H1 (cell line): ENCODE measurements around the gene NUDT7. TPM values are rescaled to one million over a fixed set of nuclear protein-coding genes. Genes with fewer than 3 reads are reported as not detected.

Source experiments
- CTCF ChIA-PET: fragments of 300-600 bp; sonication (Branson Sonifier 250); formaldehyde crosslinking; loops from one replicate; lab custom pipeline; 2021; ENCODE audit not compliant: partially characterized antibody; lab: Charles Lee
- POLR2A ChIA-PET: fragments of 300-600 bp; sonication (Branson Sonifier 250); formaldehyde crosslinking; loops from one replicate; lab custom pipeline; 2021; ENCODE audit warnings: inconsistent platforms; ENCODE audit not compliant: partially characterized antibody; lab: Charles Lee
- DNase-seq, 2 experiments: peaks; one replicate each; pipeline versions ENCODE4 v3.0.0 to v3.0.0-alpha.2; 2010 to 2022; ENCODE audit warnings: low spot score in 2 of 2, low read depth in 1 of 2, mixed read lengths in 1 of 2
- FAIRE-seq: peaks from 2 replicates; lab custom pipeline; 2011; peaks lifted over from hg19 to GRCh38; lab: Jason Lieb, UNC
- H2AFZ ChIP-seq: 2 replicates; pipeline ENCODE4 v1.8.1; 2012; ENCODE audit warnings: low read length, inconsistent platforms
- H2AK5ac ChIP-seq: 2 replicates; pipeline ENCODE4 v1.6.1; 2013; ENCODE audit warnings: low read depth, low read length
- H2BK120ac ChIP-seq: replicated peaks from 2 replicates; pipeline ENCODE3; 2013; ENCODE audit warnings: low read depth, low read length, inconsistent platforms
- H2BK12ac ChIP-seq: 2 replicates; pipeline ENCODE4 v1.6.1; 2013; ENCODE audit warnings: low read depth, low read length
- H2BK15ac ChIP-seq: 2 replicates; pipeline ENCODE4 v1.6.1; 2013; ENCODE audit warnings: low read length
- H2BK20ac ChIP-seq: 2 replicates; pipeline ENCODE4 v1.6.1; 2013; ENCODE audit warnings: low read length
- H2BK5ac ChIP-seq: 2 replicates; pipeline ENCODE4 v1.6.1; 2013; ENCODE audit warnings: low read depth, low read length
- H3K14ac ChIP-seq: 2 replicates; pipeline ENCODE4 v1.6.1; 2013; ENCODE audit warnings: inconsistent platforms; ENCODE audit not compliant: insufficient read length
- H3K18ac ChIP-seq: 2 replicates; pipeline ENCODE4 v1.6.1; 2013; ENCODE audit warnings: low read length; ENCODE audit errors: extremely low read depth
- H3K23ac ChIP-seq: 2 replicates; pipeline ENCODE4 v1.6.1; 2013; ENCODE audit warnings: inconsistent platforms; ENCODE audit not compliant: insufficient read length
- H3K23me2 ChIP-seq: 2 replicates; pipeline ENCODE4 v1.6.1; 2013; ENCODE audit warnings: low read depth, low read length
- H3K27ac ChIP-seq: 2 replicates; pipeline ENCODE4 v1.6.1; 2011; ENCODE audit warnings: low read depth, low read length, inconsistent platforms
- H3K27me3 ChIP-seq, 4 experiments: replicated peaks in 1 of 4; 1 replicate in 1 of 4; 2 replicates in 3 of 4; pipeline versions ENCODE4 v1.6.1 to v1.8.1; 2011 to 2013; ENCODE audit warnings: low read length in 3 of 4, mild to moderate bottlenecking in 3 of 4, inconsistent platforms in 2 of 4, mixed read lengths in 2 of 4, moderate library complexity in 1 of 4; ENCODE audit not compliant: control insufficient read depth in 3 of 4, insufficient read depth in 3 of 4; ENCODE audit errors: extremely low read depth in 1 of 4
- H3K36me3 ChIP-seq, 4 experiments: 2 replicates each; pipeline versions ENCODE4 v1.6.1 to v1.8.1; 2011 to 2013; ENCODE audit warnings: mild to moderate bottlenecking in 4 of 4, low read length in 3 of 4, moderate library complexity in 2 of 4, control low read depth in 1 of 4, inconsistent platforms in 1 of 4; ENCODE audit not compliant: insufficient read depth in 4 of 4, control insufficient read depth in 2 of 4
- H3K4ac ChIP-seq: replicated peaks from 2 replicates; pipeline ENCODE3; 2013; ENCODE audit warnings: low read length, low read depth, mixed read lengths, inconsistent platforms; ENCODE audit not compliant: insufficient read length
- H3K4me1 ChIP-seq, 4 experiments: replicated peaks in 1 of 4; 1 replicate in 1 of 4; 2 replicates in 3 of 4; pipeline versions ENCODE4 v1.6.1 to v1.8.1; 2011 to 2013; ENCODE audit warnings: low read length in 3 of 4, inconsistent platforms in 2 of 4, mixed read lengths in 1 of 4; ENCODE audit not compliant: insufficient read depth in 4 of 4, control insufficient read depth in 3 of 4
- H3K4me2 ChIP-seq, 2 experiments: 2 replicates each; pipeline versions ENCODE4 v1.6.1 to v1.8.1; 2011 to 2013; ENCODE audit warnings: low read depth in 2 of 2, low read length in 2 of 2, control low read depth in 1 of 2, inconsistent platforms in 1 of 2, mild to moderate bottlenecking in 1 of 2; ENCODE audit not compliant: insufficient read depth in 1 of 2
- H3K4me3 ChIP-seq, 4 experiments: fragments of 200-600, 300-600 bp in 1 of 4; sonication (generic), shearing (Covaris generic), sonication (Bioruptor Twin) in 1 of 4; 2 replicates each; pipeline versions ENCODE4 v1.5.1 to v1.8.1; 2011 to 2016; ENCODE audit warnings: low read length in 4 of 4, low read depth in 3 of 4, control low read depth in 2 of 4, inconsistent platforms in 2 of 4, mild to moderate bottlenecking in 2 of 4, mixed read lengths in 1 of 4, moderate library complexity in 1 of 4; ENCODE audit not compliant: insufficient read depth in 2 of 4; ENCODE audit errors: extremely low read depth in 1 of 4
- H3K56ac ChIP-seq: replicated peaks from 2 replicates; pipeline ENCODE3; 2013; ENCODE audit warnings: low read depth, mild to moderate bottlenecking, mixed read lengths, low read length, inconsistent platforms; ENCODE audit not compliant: insufficient read length
- H3K79me1 ChIP-seq: 2 replicates; pipeline ENCODE4 v1.6.1; 2013; ENCODE audit warnings: low read depth, low read length, control low read depth
- H3K79me2 ChIP-seq, 2 experiments: 2 replicates each; pipeline versions ENCODE4 v1.6.1 to v1.8.1; 2012 to 2013; ENCODE audit warnings: low read length in 2 of 2, mild to moderate bottlenecking in 2 of 2, inconsistent platforms in 1 of 2; ENCODE audit not compliant: insufficient read depth in 2 of 2, control insufficient read depth in 1 of 2
- H3K9ac ChIP-seq, 4 experiments: replicated peaks in 1 of 4; 1 replicate in 1 of 4; 2 replicates in 3 of 4; pipeline versions ENCODE4 v1.6.1 to v1.8.1; 2011 to 2013; ENCODE audit warnings: low read depth in 3 of 4, low read length in 3 of 4, control low read depth in 2 of 4, mild to moderate bottlenecking in 2 of 4, moderate library complexity in 2 of 4, inconsistent platforms in 1 of 4; ENCODE audit errors: extremely low read depth in 1 of 4
- H3K9me3 ChIP-seq, 2 experiments: 2 replicates each; pipeline versions ENCODE4 v1.6.1 to v1.8.1; 2012 to 2013; ENCODE audit warnings: mild to moderate bottlenecking in 2 of 2, moderate library complexity in 2 of 2, control low read depth in 1 of 2, inconsistent platforms in 1 of 2, low read depth in 1 of 2, low read length in 1 of 2, mixed read lengths in 1 of 2; ENCODE audit not compliant: insufficient read depth in 2 of 2
- H4K20me1 ChIP-seq, 2 experiments: replicated peaks in 1 of 2; 2 replicates each; pipeline versions ENCODE3 to v1.8.1; 2011 to 2013; ENCODE audit warnings: inconsistent platforms in 2 of 2, low read length in 2 of 2, mild to moderate bottlenecking in 1 of 2; ENCODE audit not compliant: insufficient read depth in 2 of 2, control insufficient read depth in 1 of 2
- H4K5ac ChIP-seq: 2 replicates; pipeline ENCODE4 v1.6.1; 2013; ENCODE audit warnings: low read length, low read depth, mixed read lengths, inconsistent platforms; ENCODE audit not compliant: insufficient read length
- H4K8ac ChIP-seq: 2 replicates; pipeline ENCODE4 v1.8.0; 2013; ENCODE audit warnings: mild to moderate bottlenecking, moderate library complexity, low read length, inconsistent platforms; ENCODE audit not compliant: insufficient read depth; ENCODE audit errors: extremely low read depth
- H4K91ac ChIP-seq: replicated peaks from 2 replicates; pipeline ENCODE3; 2013; ENCODE audit warnings: low read length, mixed read lengths, inconsistent platforms; ENCODE audit not compliant: insufficient read length
- CTBP2 ChIP-seq: IDR thresholded peaks from 2 replicates; pipeline ENCODE4 v1.7.0; 2011; ENCODE audit warnings: borderline replicate concordance, mild to moderate bottlenecking, moderate library complexity, mixed read lengths, low read length; ENCODE audit not compliant: insufficient read depth, insufficient read length
- EP300 ChIP-seq, 2 experiments: IDR thresholded peaks; 1 replicate in 1 of 2; 2 replicates in 1 of 2; pipeline ENCODE4 v1.6.1; 2011 to 2012; ENCODE audit warnings: low read depth in 2 of 2, low read length in 2 of 2, mild to moderate bottlenecking in 2 of 2, borderline replicate concordance in 1 of 2, inconsistent platforms in 1 of 2, moderate library complexity in 1 of 2
- HDAC2 ChIP-seq, 2 experiments: fragments of 300-600 bp in 1 of 2; sonication (generic) in 1 of 2; IDR thresholded peaks; 2 replicates each; pipeline ENCODE4 v1.6.1; 2011 to 2012; ENCODE audit warnings: low read depth in 2 of 2, low read length in 2 of 2, mild to moderate bottlenecking in 2 of 2, moderate library complexity in 2 of 2, borderline replicate concordance in 1 of 2, inconsistent platforms in 1 of 2
- POLR2A ChIP-seq, 2 experiments: IDR thresholded peaks; 1 replicate in 1 of 2; 2 replicates in 1 of 2; pipeline ENCODE4 v1.6.1; 2011; ENCODE audit warnings: low read depth in 2 of 2, low read length in 2 of 2, mild to moderate bottlenecking in 2 of 2; ENCODE audit errors: control extremely low read depth in 1 of 2
- POLR2AphosphoS5 ChIP-seq: IDR thresholded peaks from 2 replicates; pipeline ENCODE4 v1.6.1; 2011; ENCODE audit warnings: low read depth, low read length
- POU5F1 ChIP-seq: IDR thresholded peaks from 2 replicates; pipeline ENCODE4 v1.6.1; 2011; ENCODE audit warnings: low read depth, mild to moderate bottlenecking, low read length, moderate library complexity
- RNF2 ChIP-seq: fragments of 200-900, 300-1000 bp; sonication (generic); IDR thresholded peaks from 2 replicates; pipeline ENCODE4 v1.7.1; 2016; ENCODE audit warnings: borderline replicate concordance, low read depth, mild to moderate bottlenecking, antibody characterized with exemption, low read length; ENCODE audit not compliant: poor library complexity, severe bottlenecking; ENCODE audit errors: missing control alignments
- SAP30 ChIP-seq: fragments of 300-600 bp; sonication (generic); IDR thresholded peaks from 2 replicates; pipeline ENCODE4 v1.7.1; 2012; ENCODE audit warnings: low read length, moderate library complexity, mild to moderate bottlenecking, inconsistent platforms; ENCODE audit not compliant: insufficient read depth, insufficient replicate concordance
- SIN3A ChIP-seq, 2 experiments: IDR thresholded peaks in 1 of 2; conservative IDR thresholded peaks in 1 of 2; 2 replicates each; pipeline ENCODE4 v1.6.1; 2011 to 2012; ENCODE audit warnings: low read length in 2 of 2, improper control_type of control experiment in 1 of 2, low read depth in 1 of 2, mild to moderate bottlenecking in 1 of 2
- SIRT6 ChIP-seq: IDR thresholded peaks from one replicate; pipeline ENCODE4 v1.7.1; 2012; ENCODE audit warnings: low read length, inconsistent platforms
- SIX5 ChIP-seq: IDR thresholded peaks from 2 replicates; pipeline ENCODE4 v1.6.1; 2011; ENCODE audit warnings: mild to moderate bottlenecking, low read depth, low read length
- SP4 ChIP-seq: IDR thresholded peaks from 2 replicates; pipeline ENCODE4 v1.6.1; 2012; ENCODE audit warnings: low read length, inconsistent platforms
- TAF1 ChIP-seq: IDR thresholded peaks from 2 replicates; pipeline ENCODE4 v1.6.1; 2011; ENCODE audit warnings: mild to moderate bottlenecking, low read depth, low read length
- TAF7 ChIP-seq: optimal IDR thresholded peaks from 2 replicates; pipeline ENCODE3; 2011; ENCODE audit warnings: low read depth, mild to moderate bottlenecking, inconsistent platforms, low read length, moderate library complexity, borderline replicate concordance
- WGBS, 2 experiments: shearing (Covaris generic) in 1 of 2; methylation state at CpG; one replicate each; pipeline versions ENCODE4 v1.1.6 to v1.1.7; 2013 to 2015; ENCODE audit warnings: low lambda C conversion rate in 2 of 2, mixed read lengths in 2 of 2, inconsistent platforms in 1 of 2, low coverage in 1 of 2, missing lambda C conversion rate in 1 of 2; ENCODE audit not compliant: insufficient replicate concordance in 2 of 2, insufficient coverage in 1 of 2, insufficient read length in 1 of 2; ENCODE audit errors: extremely low coverage in 1 of 2, missing lambda C conversion rate in 1 of 2; 5-methylcytosine and 5-hydroxymethylcytosine counted together
- polyA plus RNA-seq, 7 experiments: library from polyadenylated mRNA; depleted of rRNA in 3 of 7; stranded (reverse) in 5 of 7; unstranded in 2 of 7; fragments of >200 nt in 5 of 7; fragments of 200-250 nt in 2 of 7; gene quantifications; 1 replicate in 5 of 7; 2 replicates in 1 of 7; 4 replicates in 1 of 7; pipeline versions ENCODE4 v1.2.1 to v1.2.3, GENCODE V29; 2011 to 2013; ENCODE audit warnings: missing spikeins in 2 of 7, mixed read lengths in 2 of 7
- total RNA-seq: library from RNA; stranded (reverse); fragmentation: NEBNext Ultra II Directional; extraction: Animal tissue kit (Norgen Biotek cat#: 25700); gene quantifications from 2 replicates; pipeline ENCODE4 v1.2.1, GENCODE V29; 2021

Gene NUDT7
- total and polyA plus RNA-seq, 2 of the 8 experiments (the other 6 are each of a cell fraction or from before 2014, with no cell fraction given): 8.8 to 19.7 TPM

DNA sequence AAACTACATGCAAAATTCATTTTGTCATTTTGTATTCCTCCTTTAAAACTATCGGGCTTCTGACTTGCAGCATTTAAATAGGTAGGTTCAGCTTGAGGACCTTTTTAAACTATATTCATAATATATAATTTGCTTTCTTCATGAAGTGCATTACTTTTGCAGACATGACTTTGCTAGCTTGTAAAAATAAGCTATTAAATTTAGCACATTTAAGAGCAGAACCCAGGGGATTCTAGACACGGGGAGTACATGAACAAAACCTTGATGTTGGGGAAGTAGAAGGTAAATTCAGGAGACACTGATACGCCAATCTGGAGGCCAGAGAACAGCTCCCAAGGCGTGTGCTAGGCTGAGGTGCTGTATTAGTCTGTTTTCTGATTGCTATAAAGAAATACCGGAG, 32.3 kb upstream of the NUDT7 start:
- H4K5ac ChIP-seq: no peak overlapping the region
- no peak overlapping the region for H3K4ac ChIP-seq
- DNase-seq: no peak
- H2AK5ac ChIP-seq: no peak overlapping the region
- no peak overlapping the region for H2BK12ac ChIP-seq
- 0 out of 7 replicates have a peak, but pooled peaks cover 0 to 1% (median 0%) of the 10 kb centered on the region in 4 experiments for H3K27me3 ChIP-seq
- H3K14ac ChIP-seq: no peak overlapping the region
- no peak overlapping the region for H4K91ac ChIP-seq
- H4K8ac ChIP-seq: no peak overlapping the region
- H3K9me3 ChIP-seq: no peaks in the 10 kb centered on the region
- no peak overlapping the region for H2BK15ac ChIP-seq
- H3K79me2 ChIP-seq: no peaks in the 10 kb centered on the region
- H3K18ac ChIP-seq: no peak overlapping the region
- no peak overlapping the region for H3K4me2 ChIP-seq
- no peak overlapping the region for H3K56ac ChIP-seq
- H3K23ac ChIP-seq: no peak overlapping the region
- no peaks in the 10 kb centered on the region for H3K23me2 ChIP-seq
- 88% methylated on average over 5 of the region's 5 CpGs; no CpG with 5 or more reads in 1 of the 2 experiments for WGBS, 2 experiments
- no peak overlapping the region for H2BK120ac ChIP-seq
- H3K27ac ChIP-seq: no peak overlapping the region
- no peak for FAIRE-seq
- H2BK20ac ChIP-seq: no peak overlapping the region
- no peak overlapping the region for H2BK5ac ChIP-seq
- H2AFZ ChIP-seq: no peak overlapping the region
- H3K79me1 ChIP-seq: no peaks in the 10 kb centered on the region
- H4K20me1 ChIP-seq: no peaks in the 10 kb centered on the region
- no peaks in the 10 kb centered on the region for H3K4me1 ChIP-seq
- H3K36me3 ChIP-seq: no peaks in the 10 kb centered on the region
- ChIA-PET CTCF (no interaction called here), POLR2A (interaction anchor here (1.5 kb wide), 1 partner anchor 31 kb away, joined by 3 read pairs; no protein-coding TSS in a partner anchor)
- no peak overlapping the region for H3K4me3 ChIP-seq
- no peak overlapping the region for H3K9ac ChIP-seq
- TF ChIP-seq TAF7: no peak
- no peak for TF ChIP-seq EP300 (IDR thresholded peaks at IDR 0.05; ENCODE audit: borderline replicate concordance in 1 of 2, low read depth in 2 of 2, low read length in 2 of 2)
- no peak for TF ChIP-seq SIX5
- no peak for TF ChIP-seq SP4
- no peak for TF ChIP-seq TAF1
- no peak for TF ChIP-seq HDAC2 (IDR thresholded peaks at IDR 0.05; ENCODE audit: borderline replicate concordance in 1 of 2, low read depth in 2 of 2, low read length in 2 of 2)
- TF ChIP-seq RNF2: no peak
- no peak for TF ChIP-seq CTBP2
- no peak for TF ChIP-seq SAP30
- TF ChIP-seq SIN3A (conservative IDR thresholded peaks at IDR 0.05 in 1 of 2, IDR thresholded peaks at IDR 0.05 in 1 of 2; ENCODE audit: low read depth in 1 of 2, low read length in 2 of 2): no peak
- TF ChIP-seq SIRT6: no peak
- TF ChIP-seq POLR2AphosphoS5: no peak
- TF ChIP-seq POU5F1: no peak
- TF ChIP-seq POLR2A (IDR thresholded peaks at IDR 0.05; ENCODE audit: control extremely low read depth in 1 of 2, low read depth in 2 of 2, low read length in 2 of 2): no peak
